ENCODE measurements around the gene B4GALT4.
A peak's percentile ranks its signal among the peaks of the same experiment; 100 is the strongest.
"Not testable (repeated sequence)": the region's sequence is repeated elsewhere in the genome, so short reads cannot be mapped to it uniquely, and the experiment has no call there.

The B4GALT4 gene, protein sequence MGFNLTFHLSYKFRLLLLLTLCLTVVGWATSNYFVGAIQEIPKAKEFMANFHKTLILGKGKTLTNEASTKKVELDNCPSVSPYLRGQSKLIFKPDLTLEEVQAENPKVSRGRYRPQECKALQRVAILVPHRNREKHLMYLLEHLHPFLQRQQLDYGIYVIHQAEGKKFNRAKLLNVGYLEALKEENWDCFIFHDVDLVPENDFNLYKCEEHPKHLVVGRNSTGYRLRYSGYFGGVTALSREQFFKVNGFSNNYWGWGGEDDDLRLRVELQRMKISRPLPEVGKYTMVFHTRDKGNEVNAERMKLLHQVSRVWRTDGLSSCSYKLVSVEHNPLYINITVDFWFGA

DNA sequence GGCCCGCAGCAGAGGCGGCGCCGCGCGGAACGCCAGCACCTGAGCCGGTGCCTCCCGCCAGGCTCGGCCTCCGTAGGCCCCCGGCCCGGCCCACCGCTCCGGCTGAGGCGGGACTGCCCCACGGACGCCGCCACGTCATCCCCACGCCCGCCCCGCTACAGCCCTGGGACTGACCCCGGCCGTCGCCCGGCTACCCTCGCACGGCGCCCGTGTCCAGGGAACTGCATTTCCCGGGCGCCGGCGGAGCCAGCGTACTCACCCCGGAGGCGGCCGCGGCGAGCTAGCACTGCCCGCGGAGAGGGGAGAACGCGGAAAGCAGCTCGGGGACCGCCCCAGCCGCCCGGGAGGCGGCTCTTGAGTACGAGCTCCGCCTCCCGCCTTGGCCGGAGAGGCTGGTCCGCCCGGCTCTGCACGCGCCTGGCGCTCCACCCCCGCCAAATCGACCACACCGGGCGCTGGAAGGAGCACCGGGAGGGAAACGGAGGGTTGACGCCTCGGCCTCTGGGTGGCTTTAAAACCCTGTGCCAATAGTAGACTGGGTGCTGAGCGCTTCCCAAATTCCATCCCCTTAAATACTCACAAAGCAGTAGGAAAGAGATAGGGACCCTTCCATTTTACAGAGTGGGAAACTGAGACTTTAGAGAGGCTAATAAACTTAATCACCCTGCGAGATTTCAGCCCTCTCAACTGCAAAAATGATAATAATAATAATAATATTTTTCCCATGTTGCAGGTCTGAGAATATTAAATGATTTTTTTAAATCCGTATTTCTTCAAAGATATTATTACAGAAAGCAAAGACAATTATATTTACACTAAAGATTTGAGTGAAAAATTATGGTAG, at the start of gene B4GALT4:
Gene B4GALT4 (minus strand): TSS at position 288 of the 844 bp plus-strand sequence. CDS start 10,779 bp downstream, outside the sequence.
- DNase-seq (ENCODE audit: low read depth in 2 of 2) = peak; percentile 66

DNA sequence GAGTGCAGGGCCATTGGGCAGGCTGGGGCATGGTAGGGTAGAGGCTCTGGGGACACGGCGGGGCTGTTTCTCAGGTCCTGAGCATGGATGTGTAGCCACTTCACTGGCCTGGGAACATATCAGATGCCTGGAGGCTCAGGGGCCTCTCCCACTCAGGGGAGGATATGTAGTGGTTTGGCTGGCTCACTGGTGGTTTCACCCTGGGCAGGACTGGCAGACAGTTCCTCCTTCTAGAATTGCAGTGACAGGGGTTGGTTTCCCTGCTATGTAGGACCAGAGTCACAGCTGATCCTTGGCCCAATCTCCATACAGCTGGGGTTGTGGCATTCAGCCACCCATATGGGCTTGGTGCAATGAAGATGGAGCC, 48.7 kb upstream of the B4GALT4 start:
- no peak for DNase-seq (ENCODE audit: low read depth in 2 of 2)

DNA sequence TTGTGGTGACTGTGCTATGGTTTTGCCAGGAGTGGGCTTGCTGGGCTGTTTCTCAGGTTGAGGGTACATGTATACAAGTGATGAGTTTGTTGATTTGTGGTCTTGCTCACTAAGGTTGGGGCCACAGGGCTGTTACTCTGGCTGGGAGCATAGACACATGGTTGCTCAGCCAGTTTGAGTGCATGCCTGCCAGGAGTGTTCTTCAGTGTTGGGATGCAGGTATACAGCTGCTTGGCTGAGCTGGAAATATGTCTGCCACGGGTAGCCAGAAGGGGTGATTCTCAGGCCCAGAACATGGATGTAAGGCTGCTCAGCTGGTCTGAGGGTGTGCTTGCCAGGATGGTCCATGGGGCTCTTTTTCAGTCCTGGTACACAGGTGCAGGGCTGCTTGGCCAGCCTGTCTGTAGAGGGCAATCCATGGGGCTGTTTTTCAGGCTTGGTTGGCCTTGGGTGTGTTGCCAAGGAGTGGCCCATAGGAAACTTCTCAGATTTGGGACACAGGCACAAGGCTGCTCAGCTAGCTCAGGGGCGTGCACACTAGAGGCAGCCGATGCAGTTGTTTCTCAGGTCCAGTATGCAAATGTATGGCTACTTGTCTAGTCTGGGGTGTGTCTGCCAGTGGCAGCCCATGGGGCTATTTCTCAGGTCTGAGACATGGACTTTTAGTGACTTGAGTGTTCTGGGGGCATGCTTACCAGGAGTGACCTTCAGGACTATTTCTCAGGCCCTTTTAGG, 48.2 kb upstream of the B4GALT4 start:
- no peak for DNase-seq (ENCODE audit: low read depth in 2 of 2)

DNA sequence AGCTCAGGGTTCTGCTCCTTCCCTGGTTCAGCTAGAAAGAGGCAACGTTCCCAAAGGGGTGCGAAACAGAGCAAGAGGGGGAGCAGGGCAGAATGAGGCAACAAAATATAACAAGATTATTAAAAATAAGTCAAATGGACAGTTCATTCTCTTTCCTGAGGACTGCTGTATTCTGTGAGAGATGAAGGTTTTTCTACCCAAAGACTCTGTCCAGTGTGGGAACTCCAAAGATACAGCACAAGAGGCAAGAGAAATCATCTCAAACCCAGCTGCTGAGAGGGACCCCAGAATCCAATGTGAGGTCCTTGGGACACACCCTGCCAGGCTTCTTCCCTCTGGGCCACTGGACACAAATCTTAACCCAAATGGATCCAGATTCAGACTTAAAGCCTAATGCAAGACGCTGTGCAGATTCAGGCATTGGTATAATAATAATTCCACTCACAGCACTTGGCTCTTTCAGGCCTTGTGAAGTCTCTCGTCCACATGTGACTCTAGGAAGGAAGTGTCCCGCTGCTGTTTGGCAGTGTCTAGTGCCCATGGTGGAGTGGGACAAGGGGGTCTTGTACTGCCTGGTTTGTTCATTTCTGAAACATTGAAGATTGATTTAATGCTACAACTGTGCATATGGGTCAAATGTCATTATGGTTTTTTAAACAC, 39.0 kb upstream of the B4GALT4 start:
- no peak for DNase-seq (ENCODE audit: low read depth in 2 of 2)

DNA sequence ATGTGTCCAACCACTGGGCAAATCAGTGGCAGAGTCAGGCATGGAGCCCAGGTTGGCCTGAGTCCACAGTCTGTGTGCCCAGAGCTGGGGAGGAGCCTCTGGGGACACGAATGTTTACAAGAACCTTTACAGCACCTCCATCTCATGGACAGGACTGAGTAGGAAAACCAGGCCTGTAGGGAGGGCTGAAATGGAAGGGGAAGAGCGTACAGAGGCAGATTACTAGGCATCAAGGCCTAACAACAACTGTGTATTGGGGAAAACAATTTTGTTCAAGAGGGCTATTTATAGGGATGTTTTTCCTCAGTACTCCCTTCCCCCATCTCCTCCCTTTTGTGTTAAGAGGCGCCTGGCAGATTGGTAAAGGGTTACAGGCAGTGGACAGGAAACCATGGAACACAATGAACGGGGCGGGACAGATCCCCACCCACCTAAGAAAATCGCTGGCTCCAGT, 38.5 kb upstream of the B4GALT4 start:
- DNase-seq (ENCODE audit: low read depth in 2 of 2) = no peak

DNA sequence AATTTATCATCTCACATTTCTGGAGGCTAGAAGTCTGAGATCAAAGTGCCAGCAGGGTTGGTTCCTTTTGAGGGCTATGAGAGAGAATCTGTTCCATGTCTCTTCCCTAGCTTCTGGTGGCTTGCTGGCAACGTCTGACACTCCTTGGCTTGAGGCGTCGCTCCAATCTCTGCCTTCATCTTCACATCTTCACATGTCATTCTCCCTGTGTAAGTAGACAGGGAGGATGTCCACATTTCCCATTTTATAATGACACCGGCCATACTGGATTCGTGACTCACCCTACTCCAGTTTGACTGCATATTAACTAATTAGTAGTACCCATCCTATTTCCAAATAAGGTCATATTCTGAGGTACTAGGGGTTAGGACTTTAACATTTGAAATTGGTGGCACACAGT, 36.0 kb upstream of the B4GALT4 start:
- no peak for DNase-seq (ENCODE audit: low read depth in 2 of 2)

DNA sequence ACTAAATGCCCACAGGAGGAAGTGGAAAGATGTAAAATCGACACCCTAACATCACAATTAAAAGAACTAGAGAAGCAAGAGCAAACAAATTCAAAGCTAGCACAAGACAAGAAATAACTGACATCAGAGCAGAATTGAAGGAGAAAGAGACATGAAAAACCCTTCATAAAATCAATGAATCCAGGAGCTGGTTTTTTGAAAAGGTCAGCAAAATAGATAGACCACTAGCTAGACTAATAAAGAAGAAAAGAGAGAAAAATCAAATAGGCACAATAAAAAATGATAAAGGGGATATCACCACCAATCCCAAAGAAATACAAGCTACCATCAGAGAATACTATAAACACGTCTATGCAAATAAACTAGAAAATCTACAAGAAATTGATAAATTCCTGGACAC, 29.5 kb upstream of the B4GALT4 start:
- DNase-seq (ENCODE audit: low read depth in 2 of 2) = not testable (repeated sequence)

DNA sequence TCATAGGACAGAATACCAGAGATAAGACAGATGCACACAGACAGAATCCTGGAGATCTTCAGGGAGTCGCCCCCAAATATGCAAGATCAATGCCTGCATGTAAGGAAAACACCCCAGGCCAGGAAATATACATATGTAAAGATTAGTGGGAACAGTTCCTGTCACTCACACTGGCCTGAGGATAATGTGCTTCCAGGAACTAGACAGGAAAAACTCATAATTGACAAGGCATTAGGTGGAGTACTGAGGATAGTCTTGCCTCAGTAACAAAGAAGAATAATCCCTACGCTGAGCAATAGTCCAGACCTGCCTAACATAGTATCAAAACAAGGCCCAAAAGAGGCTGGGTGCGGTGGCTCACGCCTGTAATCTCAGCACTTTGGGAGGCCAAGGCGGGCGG, 20.4 kb upstream of the B4GALT4 start:
- no peak for DNase-seq (ENCODE audit: low read depth in 2 of 2)

DNA sequence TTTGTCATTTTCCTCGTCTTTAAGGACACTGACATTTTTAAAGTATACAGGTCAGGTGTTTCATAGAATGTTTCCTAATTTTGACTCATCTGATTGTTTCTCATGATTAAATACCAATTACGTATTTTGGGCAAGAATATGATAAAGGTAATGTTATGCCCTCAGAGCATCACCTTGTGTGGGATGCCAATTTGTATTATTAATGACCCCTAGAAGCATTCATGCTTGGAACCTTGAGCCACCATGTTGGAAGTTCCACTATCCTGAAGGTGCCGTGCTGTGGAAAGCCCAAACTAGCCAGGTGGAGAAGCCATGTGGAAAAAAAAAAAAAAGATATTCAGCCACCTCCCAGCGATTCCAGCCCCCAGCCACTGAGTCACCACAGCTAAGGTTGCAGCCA, 19.1 kb upstream of the B4GALT4 start:
- DNase-seq (ENCODE audit: low read depth in 2 of 2) = no peak

DNA sequence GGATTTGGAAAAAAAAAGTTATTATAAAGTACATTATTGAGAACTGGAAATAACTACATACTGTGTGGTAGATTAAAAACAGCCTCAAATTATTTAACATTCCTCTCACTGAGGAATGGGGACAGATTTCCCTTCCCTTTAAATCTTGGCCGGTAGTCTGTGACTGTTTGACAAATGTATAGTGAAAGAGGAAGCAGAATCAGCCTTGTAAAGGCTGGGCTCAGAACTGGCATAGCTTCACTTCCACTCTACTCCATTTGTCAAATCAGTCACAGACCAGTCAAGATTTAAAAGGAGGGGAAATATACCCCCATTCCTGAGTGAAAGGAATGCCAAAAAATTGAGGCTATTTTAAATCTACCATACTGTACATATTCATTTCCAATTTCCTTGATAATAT, 18.2 kb upstream of the B4GALT4 start:
- DNase-seq (ENCODE audit: low read depth in 2 of 2) = no peak

DNA sequence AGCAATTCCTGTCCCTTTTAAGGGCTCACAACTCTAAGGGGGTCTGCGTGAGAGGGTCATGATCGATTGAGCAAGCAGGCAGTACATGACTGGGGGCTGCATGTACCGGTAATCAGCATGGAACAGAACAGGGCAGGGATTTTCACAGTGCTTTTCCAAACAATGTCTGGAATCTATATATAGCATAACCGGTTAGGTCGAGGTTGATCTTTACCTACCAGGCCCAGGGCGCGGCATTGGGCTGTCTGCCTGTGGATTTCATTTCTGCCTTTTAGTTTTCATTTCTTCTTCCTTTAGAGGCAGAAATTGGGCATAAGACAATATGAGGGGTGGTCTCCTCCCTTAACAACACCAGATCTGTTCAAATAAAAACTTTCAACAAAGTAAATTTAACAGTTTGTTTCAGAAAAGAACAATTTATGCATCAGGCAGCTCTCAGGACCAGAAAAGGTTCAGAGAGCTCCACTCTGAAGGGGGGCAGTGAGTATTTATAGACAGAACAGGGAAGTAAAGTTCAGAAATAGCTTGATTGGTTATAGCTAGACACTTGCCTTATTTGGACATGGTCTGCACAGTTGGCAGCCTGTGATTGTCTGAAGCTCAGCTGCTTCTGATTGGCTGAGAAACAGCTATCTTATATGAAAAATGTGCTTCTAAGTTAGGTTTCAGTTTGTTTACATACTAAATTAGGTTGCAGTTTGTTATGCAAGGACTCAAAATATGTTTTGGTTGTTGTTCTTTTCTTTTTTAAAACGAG, 17.2 kb upstream of the B4GALT4 start:
- no peak for DNase-seq (ENCODE audit: low read depth in 2 of 2)

DNA sequence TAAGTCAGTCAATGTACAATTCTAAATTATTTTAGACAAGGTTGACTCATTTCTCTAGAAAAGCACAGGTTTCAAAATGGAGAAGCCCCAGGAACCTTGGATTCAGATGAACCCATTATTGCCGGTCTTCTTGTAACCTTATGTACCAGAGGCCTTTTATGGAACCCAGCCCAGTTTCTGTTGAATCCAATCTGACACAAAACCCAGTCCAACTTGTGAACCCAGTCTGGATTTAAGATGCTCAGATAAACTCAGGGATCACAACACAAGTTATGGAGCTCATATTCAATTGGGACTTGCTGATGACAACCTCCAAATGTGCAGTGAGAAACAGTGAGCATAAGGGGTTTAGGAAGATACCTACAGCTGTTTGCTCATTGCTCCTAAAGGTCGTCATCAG, 16.4 kb upstream of the B4GALT4 start:
- DNase-seq (ENCODE audit: low read depth in 2 of 2) = no peak

DNA sequence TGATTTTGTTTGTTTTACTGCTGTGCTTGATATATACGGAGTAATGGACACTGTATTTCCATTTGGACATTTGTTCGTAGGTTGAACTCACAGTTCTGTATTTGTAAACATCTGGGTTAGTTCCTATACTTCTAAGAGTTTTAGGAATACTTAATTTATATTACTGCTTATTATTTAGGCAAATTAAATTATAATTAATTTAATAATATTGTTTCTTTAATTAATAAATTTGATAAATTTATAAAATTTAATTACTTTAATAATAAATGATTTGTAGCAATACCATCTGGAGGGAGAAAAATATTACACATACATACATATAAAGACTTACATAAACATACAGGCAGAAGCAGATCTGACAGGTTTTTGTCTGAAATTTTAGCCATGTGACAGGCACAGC, 14.5 kb upstream of the B4GALT4 start:
- DNase-seq (ENCODE audit: low read depth in 2 of 2) = no peak

DNA sequence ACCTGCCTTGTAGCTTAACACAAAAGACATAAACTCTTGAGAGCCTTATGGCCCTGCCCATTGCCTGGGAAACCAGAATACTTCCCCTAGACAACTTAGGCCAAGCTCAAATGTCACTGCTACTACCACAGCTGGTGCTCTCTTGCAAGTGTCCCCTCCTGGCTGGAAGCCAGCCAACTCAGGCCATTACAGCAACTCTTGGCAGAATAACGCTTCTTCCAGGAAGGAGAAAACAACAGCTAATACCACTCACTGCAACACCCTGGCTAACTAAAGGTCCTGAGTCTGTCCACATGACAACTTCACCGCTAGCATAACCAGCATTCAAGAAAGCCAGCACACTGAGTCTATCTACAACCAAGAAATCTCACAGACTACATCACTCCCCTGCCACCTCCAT, 5.1 kb upstream of the B4GALT4 start:
- DNase-seq (ENCODE audit: low read depth in 2 of 2) = no peak

DNA sequence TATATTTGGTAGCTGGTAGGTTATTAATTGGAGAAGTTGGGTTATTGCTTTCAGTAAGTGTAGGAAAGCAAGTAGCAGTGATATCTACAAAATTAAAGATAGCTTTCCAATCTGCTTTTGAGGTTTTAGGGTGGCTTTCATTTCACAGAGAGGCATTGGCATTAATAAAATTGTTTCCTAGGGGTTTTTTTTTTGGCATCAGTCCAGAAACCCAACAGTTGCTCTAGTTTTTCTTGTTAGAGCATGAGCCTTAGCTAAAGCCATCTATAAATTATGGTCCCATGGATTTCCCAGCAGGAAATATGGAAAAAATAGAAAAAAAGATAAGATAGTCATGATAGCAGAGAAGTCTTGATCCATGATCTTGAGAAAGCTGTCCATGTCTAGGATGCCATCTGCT, 3.0 kb upstream of the B4GALT4 start:
- no peak for DNase-seq (ENCODE audit: low read depth in 2 of 2)

DNA sequence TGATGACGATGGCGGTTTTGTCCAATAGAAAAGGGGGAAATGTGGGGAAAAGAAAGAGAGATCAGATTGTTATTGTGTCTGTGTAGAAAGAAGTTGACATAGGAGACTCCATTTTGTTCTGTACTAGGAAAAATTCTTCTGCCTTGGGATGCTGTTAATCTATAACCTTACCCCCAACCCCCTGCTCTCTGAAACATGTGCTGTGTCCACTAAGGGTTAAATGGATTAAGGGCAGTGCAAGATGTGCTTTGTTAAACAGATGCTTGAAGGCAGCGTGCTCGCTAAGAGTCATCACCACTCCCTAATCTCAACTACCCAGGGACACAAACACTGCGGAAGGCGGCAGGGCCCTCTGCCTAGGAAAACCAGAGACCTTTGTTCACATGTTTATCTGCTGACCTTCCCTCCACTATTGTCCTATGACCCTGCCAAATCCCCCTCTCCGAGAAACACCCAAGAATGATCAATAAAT, 2.4 kb upstream of the B4GALT4 start:
- DNase-seq (ENCODE audit: low read depth in 2 of 2) = not testable (repeated sequence)

DNA sequence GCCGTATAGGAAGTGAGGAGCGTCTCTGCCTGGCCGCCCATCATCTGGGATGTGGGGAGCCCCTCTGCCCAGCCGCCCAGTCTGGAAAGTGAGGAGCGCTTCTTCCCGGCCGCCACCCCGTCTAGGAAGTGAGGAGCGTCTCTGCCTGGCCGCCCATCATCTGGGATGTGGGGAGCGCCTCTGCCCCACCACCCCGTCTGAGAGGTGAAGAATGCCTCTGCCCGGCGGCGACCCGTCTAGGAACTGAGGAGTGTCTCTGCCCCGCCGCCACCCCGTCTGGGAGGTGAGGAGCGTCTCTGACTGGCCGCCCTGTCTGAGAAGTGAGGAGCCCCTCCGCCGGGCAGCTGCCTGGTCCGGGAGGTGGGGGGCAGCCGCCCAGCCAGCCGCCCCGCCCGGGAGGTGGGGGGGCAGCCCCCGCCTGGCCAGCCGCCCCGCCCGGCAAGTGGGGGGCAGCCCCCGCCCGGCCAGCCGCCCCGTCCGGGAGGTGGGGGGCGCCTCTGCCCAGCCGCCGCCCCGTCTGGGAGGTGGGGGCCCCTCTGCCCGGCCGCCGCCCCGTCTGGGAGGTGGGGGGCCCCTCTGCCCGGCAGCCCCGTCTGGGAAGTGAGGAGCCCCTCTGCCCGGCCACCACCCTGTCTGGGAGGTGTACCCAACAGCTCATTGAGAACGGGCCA, 1.8 kb upstream of the B4GALT4 start:
- not testable (repeated sequence) for DNase-seq (ENCODE audit: low read depth in 2 of 2)

DNA sequence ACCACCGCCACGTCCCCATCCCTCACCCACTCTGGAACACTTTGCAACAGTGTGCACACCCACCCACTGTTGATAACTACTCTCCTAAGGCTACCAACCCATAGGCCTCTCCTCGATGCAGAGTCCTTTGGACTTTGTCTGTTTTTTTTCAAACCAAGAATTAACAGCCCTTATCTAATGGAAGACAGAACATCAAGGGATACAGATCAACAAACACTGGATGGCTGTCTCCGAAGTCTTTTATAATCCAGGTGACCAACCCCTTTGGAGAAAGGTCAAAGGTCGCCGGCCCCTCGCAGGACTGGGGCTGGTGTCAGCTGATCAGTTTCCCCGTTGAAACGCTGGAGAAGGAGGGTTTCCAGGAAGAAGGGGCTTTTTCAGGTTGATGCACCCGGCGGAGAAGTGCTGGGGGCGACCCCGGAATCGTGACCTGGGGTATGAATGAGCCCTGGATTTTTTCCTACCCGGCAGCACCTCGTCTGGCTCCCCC, 532 bp downstream of the B4GALT4 start:
- DNase-seq (ENCODE audit: low read depth in 2 of 2) = no peak

DNA sequence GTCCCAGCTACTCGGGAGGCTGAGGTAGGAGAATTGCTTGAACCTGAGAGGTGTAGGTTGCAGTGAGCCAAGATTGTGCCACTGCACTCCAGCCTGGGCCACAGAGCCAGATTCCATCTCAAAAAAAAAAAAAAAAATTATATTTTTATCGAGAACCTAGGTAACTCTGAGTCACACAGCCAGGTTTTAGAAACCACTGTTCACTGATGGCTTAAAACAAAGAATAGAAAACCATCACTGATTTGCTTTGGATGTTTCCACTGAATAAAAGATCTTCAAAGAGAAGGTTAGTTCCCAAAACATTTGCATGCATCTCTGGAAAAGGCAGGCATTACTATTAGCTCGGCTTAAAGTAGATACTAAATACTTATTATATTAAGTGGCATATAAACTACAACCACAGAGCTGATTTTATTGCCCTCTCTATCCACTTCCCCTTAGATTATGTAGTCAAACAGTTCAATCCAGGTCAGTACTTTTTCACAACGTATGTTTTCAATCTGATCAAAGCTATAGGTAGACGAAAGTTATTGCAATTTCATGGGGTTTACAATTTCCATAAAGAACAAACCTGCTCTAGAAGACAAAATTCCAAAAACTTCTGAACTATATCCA, 1.4 kb downstream of the B4GALT4 start:
- DNase-seq (ENCODE audit: low read depth in 2 of 2) = no peak

DNA sequence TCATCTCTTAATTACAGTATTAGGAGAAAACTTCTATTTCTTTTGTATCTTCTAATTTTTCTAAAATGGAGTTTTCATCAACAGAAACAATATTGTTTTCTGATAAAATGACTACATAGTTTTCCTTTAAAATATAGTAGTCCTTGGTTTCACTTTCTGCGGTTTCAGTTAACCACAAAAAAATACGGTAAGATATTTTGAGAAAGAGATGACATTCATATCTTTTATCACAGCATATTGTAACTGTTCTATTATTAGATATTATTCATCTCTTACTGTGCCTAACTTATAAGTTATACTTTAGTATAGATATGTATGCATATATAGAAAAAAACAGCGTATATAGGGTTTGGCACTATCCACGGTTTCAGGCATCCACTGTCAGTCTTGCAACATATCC, 2.3 kb downstream of the B4GALT4 start:
- DNase-seq (ENCODE audit: low read depth in 2 of 2) = no peak

All from fibroblast of skin of left quadriceps (primary cell).